Measurements from ENCODE around the gene TCF7L1. TPM values are rescaled to one million over a fixed set of nuclear protein-coding genes. Genes with fewer than 3 reads are reported as not detected.

TCF7L1 gene
- total RNA-seq, 1 donor from 2014 or later, result 9.3 TPM

DNA sequence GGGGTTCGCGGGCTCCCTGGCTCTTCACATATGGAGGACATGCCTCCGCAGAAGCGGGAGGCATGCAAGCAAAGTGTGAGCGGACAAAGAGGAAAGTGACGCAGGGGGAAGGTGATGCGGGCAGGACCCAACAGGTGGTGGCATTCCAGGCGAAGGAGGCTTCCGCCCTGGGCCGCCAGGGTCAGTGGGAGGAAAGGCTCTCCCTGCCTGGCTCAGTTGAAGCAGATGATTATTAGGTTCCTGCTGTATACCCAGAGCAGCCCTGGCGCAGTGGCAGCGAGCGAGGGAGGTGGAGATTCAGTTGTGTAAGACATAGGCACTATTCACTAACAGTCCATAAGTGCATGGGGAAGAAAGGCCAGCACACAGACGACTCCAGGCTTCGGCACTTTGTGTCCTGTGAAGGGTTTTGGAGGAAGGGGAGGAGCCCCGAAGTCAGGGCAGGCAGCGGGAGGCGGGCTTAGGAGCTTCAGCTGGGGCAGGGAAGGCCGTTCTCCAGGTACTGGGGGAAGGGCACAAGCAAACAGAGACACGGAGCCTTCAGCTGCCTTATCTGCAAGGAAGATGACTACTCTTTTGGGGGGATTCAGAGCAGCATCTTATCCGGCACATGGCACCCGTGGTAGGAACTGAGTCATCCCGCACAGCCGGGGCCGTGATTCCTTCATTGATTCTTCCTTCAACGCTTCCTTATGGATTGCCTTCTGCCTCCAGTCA, 104.8 kb downstream of the TCF7L1 start:
- DNase-seq, result no peak
- intact Hi-C loops (cut with DNase I), result no loop called here
- no peak for ATAC-seq (ENCODE audit: poor library complexity)

GRCh38 chr2:85238607-85239006, 105.4 kb downstream of the TCF7L1 start:
- intact Hi-C loops (cut with DNase I), result no loop called here
- DNase-seq (no peak), ATAC-seq (ENCODE audit: poor library complexity) (no peak)

- ATAC-seq (ENCODE audit: poor library complexity), result no peak
- intact Hi-C loops (cut with DNase I), result no loop called here
- no peak for DNase-seq
Observed at GRCh38 chr2:85239102-85239501, 105.9 kb downstream of the TCF7L1 start.

DNA sequence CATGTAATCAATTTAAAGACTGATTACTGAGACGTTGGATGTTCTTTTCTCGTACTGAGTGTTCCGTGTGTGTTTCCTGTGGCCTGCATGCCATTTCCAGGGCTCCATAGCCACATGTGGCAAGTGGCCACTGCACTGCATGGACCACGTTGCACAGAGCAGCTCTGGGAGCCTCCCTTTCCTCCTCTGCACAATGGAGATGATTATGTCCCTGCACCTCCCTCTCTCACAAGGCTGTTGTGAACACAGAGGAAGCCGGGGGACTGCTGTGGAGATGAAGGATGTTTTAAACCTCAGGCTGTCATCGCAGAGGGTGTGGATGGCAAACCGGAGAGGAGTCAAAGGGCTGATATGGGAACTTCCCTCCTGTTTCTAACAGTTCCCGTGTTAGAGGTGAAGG, 106.9 kb downstream of the TCF7L1 start:
- ATAC-seq (ENCODE audit: poor library complexity) (peak; percentile 34), DNase-seq (peak; percentile 52)
- intact Hi-C loops (cut with DNase I), result no loop called here

DNA sequence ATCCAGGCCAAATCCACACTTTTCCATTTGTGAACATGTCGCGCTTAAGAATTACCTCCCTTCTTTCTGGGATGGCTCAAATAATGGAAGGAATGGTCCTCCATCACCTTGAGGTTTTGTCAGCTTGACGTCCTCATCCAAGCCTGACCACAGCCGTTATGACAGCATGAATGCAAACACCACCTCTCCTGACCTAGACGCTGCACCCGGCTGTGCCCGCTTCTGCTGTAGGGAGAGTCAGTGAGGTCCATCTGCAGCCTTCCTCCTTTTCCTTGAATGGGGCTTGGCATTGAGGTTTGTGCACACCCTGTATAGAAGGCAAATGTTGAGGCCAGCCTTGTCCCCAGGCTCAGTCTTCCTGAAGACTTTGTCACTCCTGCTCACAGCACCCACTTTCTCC, 109.1 kb downstream of the TCF7L1 start:
- intact Hi-C loops (cut with DNase I), result no loop called here
- DNase-seq, result no peak
- ATAC-seq (ENCODE audit: poor library complexity), result no peak

DNA sequence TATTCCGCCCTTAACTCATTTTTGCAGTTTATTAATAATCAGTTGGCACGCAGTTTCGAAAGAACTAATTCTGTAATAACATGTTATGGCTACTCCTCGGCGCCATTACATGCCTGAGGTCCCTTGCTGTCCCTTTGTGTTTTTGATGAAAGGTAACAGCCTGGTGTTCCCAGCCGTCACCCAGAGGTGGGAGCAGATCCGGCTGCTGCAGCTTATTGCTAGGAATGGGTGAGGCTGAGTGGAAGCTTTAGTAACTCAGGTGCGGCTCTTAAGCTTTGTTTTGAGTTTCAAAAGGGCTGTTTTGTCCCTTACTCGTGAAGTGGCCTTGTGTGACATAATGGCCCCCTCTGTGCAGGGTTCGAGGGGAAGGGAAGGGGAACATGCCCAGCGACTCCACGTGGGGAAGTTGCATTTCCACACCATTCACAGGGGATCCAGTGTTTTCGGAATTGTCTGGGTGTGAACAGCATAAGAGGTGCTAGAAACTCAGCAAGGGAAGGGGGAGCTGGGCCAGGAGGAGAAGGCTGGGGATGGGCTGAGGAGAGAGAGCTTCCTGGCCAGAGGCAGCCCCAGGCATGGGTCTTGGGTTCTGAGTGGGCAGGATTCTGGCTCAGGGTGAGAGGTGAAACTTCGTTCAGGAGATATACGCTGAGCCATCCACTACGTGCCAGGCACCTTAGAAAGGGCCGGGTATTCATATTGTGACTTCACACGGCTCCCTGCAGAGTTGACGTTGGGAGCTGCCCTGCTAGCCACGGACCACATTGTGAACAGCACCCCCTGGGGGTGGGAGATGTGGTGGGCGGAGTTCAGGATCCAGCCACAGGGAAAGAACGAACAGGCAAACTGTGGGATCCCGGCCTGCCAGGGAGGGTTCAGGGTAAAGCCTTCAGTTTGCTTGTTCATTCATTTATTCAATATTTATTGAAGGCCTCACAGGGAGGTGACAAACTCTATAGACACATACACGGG, 110.2 kb downstream of the TCF7L1 start:
- ATAC-seq (ENCODE audit: poor library complexity) (peak; percentile 55), DNase-seq (peak; percentile 67)
- intact Hi-C loops (cut with DNase I), result no loop called here

GRCh38 chr2:85244828-85245227, 111.6 kb downstream of the TCF7L1 start:
- ATAC-seq (ENCODE audit: poor library complexity) (no peak), DNase-seq (no peak)
- intact Hi-C loops (cut with DNase I), result no loop called here

- ATAC-seq (ENCODE audit: poor library complexity), result no peak
- DNase-seq, result no peak
- intact Hi-C loops (cut with DNase I), result no loop called here
Observed at GRCh38 chr2:85245891-85246290, 112.7 kb downstream of the TCF7L1 start.

GRCh38 chr2:85246348-85246747, 113.2 kb downstream of the TCF7L1 start:
- ATAC-seq (ENCODE audit: poor library complexity) (no peak), DNase-seq (no peak)
- intact Hi-C loops (cut with DNase I), result no loop called here

DNA sequence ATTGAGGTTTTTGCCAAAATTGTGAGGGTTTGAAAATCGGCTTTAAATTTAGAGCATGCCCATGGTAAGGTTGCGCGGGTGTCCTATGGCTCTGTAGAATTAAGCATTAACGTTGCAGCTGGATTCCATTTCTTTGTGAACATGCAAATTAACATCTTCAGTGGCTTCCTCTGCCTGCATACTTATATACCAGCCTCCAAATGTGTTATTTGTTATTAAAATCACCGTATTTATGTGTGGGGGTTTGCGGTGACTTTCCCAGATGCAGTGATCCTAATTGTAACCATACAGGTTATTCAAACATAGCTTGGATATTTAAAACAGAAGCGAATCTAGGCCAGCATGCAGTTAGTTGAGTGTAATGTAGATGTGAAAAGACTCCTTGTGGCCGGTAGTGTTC, 114.4 kb downstream of the TCF7L1 start:
- DNase-seq (no peak), ATAC-seq (ENCODE audit: poor library complexity) (no peak)
- intact Hi-C loops (cut with DNase I), result no loop called here

DNA sequence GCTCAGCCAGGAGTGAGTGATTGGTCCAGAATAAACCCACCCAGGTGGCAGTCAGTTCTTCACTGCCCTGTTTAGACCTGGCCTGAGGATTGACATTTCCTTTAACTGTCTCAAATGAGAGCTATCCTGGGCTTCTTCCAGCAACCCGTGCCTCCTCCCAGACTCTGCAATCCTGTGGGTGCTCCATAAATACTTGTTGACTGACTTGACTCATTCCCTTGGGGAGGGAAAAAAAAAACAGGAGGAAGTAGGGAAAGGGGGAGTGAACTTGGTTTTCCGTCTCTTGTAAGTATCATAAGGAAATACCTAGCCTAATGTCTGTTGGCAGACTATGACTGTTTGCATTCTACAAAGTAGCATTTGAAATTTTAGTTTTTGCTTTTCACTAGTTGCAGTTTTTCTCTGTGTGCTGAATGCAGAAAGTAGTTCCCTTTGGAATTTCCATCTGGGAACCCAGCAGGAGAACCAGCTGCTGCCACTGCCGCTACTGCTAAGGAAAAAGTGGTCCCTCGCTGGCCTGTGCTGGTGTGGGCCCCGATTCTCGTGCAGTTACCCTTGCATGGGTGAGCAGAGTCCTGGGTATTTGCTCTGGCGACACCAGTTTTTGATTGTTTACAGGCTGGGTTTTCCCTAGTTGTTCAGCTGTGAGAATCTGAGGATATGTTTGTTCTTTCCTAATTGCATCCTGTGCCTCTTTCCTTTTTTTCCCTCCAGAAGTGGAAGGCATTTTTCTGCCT, 115.7 kb downstream of the TCF7L1 start:
- intact Hi-C loops (cut with DNase I), result no loop called here
- no peak for DNase-seq

DNA sequence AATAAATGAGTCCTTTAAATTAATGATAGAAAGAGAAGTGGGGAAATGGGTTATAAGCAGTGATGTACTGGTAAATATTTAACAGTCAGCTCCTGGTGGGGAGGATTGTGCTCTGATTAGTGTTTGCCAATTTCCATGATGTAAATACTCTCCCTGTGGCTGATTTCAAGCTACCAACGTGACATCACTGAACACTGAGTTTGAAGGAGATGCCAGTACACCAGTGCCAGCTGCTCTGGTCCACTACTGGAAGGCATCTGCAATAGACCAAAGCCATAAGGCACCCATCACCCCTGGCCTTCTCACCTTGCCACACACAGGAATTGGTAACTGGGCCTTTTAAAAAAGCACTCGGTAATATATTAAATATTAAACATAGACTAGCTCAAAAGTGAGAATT, 116.9 kb downstream of the TCF7L1 start:
- DNase-seq (no peak), ATAC-seq (ENCODE audit: poor library complexity) (peak; percentile 16)
- intact Hi-C loops (cut with DNase I), result no loop called here

More for the DNA sequence above, 115.7 kb downstream of the TCF7L1 start:
- peak; percentile 50 for ATAC-seq (ENCODE audit: poor library complexity)

DNA sequence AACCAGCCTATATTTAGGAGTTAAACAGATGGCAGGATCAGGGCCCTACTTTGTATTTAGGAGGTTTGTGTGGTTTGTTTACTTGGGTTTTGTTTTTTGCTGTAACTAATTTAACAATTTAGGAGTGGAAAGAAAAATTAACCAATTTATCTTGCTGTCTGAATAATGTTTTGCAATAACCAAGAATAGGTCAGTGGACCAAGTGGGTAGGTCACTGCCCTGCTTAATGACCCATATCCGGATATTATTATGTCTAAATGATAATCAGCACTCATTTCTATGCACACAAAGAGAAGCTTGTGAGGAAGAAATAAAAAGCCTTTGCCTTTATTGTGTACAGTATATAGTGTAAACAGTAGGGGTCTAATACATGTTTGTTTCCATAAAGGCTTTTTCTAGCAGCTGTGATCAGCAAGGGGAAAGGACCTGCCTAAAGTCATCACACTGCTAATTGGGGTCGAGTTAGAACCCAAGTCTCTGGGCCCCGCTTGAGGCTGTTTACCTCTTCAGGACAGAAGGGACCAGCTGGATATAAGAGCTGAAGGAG, 118.0 kb downstream of the TCF7L1 start:
- no peak for ATAC-seq (ENCODE audit: poor library complexity)
- intact Hi-C loops (cut with DNase I), result no loop called here
- DNase-seq, result no peak

- no peak for DNase-seq
- ATAC-seq (ENCODE audit: poor library complexity), result no peak
- intact Hi-C loops (cut with DNase I), result no loop called here
Observed at GRCh38 chr2:85253890-85254289, 120.7 kb downstream of the TCF7L1 start.

DNA sequence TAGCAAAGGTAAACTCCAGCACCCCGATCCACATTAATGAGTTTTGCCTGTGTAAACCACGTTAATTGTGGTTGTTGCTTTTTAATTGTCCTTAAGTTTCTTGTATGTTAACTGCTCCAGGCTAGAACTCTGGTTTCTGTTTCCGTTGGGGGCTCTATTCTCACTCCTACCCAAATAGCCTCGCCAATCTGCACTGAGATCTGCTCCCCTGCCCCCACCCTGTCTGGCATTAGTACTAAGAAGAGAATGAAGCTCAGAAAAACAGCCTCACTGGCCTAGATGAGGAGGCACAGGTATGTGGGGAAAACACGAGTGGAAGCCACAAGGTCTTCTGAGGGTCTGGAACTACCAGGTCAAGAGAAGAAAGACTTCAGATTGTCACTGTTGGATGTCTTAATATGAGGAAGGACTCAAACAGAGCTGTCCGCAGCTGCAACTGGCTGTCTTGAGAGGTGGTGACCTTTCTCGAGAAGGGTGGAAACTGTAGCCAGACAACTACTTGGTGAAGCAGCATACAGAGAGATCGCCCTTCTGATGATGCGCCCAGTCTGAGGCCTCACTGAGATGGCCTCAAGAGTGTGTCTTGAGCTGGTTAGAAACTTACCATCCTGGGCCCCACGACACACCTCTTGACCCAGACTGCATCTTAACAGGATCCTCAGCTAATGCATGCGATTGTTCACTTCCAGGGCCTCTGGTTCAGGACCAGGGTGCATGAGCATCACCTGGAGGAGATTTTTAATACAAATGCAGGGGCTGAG, 121.5 kb downstream of the TCF7L1 start:
- ATAC-seq (ENCODE audit: poor library complexity) (no peak), DNase-seq (no peak)
- intact Hi-C loops (cut with DNase I), result no loop called here

DNA sequence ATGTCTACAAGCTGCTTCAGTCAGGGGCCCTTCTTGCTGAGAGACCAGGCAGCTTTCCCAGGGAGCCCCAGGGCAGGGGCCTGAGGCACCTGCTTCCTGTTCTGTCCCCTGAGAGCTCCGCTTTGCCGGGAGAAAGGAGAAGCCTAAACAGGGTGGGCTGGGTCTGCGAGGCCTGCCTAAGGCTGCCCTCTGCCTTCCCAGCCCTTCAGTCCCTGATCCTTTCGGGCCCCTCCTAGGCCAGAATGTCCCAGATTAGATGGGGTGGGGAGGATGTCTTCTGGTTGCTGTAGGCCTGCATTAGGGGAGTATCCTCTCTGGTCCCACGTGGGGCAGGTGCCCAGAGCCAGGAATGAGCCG, 122.2 kb downstream of the TCF7L1 start:
- ATAC-seq (ENCODE audit: poor library complexity), result no peak
- no peak for DNase-seq
- intact Hi-C loops (cut with DNase I), result no loop called here

DNA sequence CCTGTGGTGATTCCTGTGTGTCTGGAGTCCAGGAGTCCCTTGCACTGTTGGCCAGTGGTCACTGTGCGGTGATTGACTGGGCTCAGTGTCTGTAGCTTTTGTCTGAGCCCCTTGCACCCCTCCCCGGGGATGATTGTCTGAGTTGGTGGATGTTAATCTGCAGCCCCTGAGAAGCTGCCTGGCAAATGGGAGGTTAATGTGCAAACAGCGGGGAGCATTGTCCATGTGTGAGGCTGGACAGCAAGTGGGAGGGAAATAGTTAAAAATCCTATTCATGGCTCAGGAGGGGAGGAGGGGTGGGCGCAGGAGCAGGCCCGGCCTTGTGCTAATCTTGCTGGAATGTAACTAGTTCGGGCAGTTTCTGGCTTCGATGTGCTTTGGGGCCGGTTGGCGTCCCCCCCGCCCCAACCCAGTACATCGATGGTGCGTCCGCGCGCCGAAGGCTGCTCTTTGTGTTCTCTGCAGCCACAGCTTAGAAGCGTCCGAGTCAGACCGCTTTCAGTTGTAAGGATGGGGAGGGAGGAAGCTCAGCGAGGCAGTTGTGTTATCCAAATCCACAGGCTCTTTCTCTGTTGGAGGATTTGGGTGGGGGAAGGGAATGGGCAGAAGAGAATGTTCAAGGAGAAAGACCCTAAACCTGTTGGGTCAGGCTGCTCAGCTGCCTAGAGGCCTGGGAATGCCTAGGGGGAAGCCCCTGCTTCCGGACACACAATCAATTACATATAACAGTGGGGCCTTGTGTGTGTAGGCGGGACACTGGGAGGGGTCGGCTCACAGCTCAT, 122.8 kb downstream of the TCF7L1 start:
- ATAC-seq (ENCODE audit: poor library complexity), result peak; percentile 22
- intact Hi-C loops (cut with DNase I), result no loop called here
- DNase-seq, result no peak
